Stimulated activated CD8-positive, alpha-beta memory T cell treated with anti-CD3 and anti-CD28 coated beads, Interleukin-15, amount 100 ng/mL, for 24 hours (primary cell): ENCODE data around the gene GSTT4.
A peak's percentile ranks its signal among the peaks of the same experiment; 100 is the strongest.
"Not testable (repeated sequence)": the region's sequence is repeated elsewhere in the genome, so short reads cannot be mapped to it uniquely, and the experiment has no call there.

ENCODE experiments used
- DNase-seq: peaks from one replicate; pipeline ENCODE4 v3.0.0-alpha.2; 2020; ENCODE audit warnings: low read depth

The GSTT4 gene

DNA sequence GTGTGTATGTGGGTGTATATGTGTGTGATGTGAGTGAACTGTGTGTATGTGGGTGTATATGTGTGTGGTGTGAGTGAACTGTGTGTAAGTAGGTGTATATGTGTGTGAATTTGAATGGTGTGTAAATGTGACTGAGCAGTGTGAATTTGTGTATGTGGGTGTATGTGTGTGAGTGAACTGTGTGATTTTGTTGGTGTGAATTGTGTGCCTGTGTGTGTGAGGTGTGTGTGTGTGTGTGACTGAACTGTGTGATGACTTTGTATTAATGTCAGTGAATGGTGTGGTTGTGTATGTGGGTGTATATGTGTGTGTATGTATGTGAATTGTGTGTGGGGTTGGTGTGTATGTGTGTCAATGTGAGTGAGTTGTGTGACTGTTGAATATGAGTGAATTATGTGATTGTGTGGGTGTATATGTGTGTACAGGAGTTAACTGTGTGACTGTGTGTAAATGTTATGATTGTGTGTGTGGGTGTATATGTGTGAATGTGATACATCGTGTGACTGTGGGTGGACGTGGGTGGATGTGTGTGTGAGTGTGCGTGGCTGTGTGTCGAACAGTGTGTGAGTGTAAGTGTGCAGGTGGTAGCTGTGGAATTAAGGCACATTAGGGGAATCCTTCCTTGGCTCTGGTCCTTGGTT, 18.6 kb downstream of the GSTT4 start:
- not testable (repeated sequence) for DNase-seq

- DNase-seq, result not testable (repeated sequence)
Observed at GRCh38 chr22:23986089-23986488, 19.2 kb downstream of the GSTT4 start.

- DNase-seq, result no peak
Observed at GRCh38 chr22:23984430-23984829, 20.8 kb downstream of the GSTT4 start.

- not testable (repeated sequence) for DNase-seq
Observed at GRCh38 chr22:23980567-23980966, 24.7 kb downstream of the GSTT4 start.

GRCh38 chr22:23979557-23980240, 25.6 kb downstream of the GSTT4 start, which contains the start of gene GSTT2:
Gene GSTT2, plus strand, starts transcription at chr22:23980134.
- DNase-seq, result not testable (repeated sequence)

DNA sequence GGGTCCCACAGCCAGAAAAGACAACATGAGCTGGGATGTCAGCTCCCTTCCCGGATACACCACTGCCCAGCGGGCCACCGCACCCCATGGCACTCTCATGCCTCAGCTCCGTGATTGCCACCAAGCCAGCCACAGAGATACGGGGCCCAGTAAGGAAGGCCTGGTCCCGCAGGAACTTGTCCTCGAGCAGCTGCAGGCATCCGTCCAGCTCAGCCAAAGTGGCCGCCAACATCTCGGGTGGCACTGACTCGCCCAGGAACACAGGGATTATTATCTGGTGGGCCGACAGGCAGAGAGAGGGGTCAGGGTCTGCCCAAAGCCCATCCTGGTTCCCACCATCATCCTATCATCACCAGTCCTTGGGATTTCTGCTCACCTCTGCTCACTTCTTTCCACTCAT, 27.9 kb downstream of the GSTT4 start:
- DNase-seq, result not testable (repeated sequence)

- not testable (repeated sequence) for DNase-seq
Observed at GRCh38 chr22:23974836-23975352, 30.4 kb downstream of the GSTT4 start.

DNA sequence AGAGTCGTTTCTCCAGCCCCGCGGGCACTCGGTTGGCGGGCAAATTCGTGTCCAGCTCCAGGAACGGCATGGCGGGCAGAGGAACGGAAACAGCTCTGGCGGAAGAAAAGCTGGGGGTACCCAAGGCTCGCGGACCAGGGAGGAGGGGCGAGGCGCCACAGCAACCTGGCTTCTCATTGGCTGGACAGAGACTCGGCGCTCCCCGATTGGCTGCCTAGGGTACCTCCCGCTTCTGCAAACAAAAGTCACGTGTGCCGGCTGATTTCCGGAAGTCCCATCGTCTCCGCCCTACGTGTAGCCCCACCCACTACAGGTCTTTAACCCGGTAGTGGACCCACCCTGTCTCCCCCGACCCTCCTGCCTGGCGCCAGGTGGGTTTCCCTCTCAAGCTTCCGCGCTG, 30.9 kb downstream of the GSTT4 start, which contains the start of gene DDT:
DDT (minus strand) TSS at position 97 of the 400 bp plus-strand sequence; CDS start at position 70, 27 bp downstream.
- DNase-seq, result not testable (repeated sequence)

DNA sequence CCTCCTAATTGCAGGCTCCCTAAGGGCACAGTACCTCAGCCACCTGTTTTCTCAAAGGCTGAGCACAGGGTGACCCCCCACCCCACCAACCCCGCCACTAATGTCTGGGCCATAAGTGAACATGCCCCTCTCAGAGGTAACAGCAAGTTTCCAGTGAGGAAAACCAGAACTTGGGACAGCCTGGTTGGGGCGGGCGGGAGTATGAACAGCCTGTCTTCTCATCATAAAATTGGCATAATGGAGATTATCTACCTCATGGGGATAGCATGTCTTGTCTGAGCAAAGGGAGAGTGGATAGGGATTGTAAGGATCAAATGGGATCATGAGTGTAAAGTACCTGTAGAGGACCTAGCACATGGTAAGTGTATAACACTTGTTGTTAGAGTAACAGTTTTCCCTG, 33.3 kb downstream of the GSTT4 start:
- not testable (repeated sequence) for DNase-seq

DNA sequence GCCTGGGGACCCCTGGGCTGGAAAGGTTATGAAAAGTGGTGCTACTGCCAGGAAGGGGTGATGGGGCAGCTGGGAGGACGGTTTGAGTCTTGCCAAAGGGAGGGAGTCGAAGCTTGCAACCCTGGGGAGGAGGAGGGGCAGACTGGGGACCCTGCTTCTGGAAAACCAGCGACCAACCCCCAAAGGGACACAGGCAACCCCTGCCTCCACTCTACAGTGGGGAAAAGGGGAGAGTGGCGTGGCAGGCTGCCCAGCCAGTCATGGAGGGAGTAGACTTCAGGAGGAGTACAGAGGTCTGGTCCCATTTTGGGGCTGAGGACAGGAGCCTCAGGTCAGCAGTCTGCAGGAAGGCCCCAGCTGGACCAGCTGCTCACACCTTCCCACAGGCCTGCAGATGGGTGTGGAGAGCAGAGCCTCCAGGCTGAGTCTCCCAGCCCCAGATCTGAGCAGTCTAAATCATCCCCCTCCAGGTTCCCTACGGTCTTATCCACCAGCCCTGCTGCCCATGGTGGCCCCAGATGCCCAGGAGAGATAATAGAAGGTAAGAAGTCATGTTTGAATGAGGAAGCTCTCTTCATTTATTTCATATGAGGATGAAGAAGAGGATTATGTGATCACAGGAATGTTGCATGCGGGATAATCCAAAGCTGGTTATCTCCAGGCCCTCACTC, 34.3 kb downstream of the GSTT4 start:
- no peak for DNase-seq

DNA sequence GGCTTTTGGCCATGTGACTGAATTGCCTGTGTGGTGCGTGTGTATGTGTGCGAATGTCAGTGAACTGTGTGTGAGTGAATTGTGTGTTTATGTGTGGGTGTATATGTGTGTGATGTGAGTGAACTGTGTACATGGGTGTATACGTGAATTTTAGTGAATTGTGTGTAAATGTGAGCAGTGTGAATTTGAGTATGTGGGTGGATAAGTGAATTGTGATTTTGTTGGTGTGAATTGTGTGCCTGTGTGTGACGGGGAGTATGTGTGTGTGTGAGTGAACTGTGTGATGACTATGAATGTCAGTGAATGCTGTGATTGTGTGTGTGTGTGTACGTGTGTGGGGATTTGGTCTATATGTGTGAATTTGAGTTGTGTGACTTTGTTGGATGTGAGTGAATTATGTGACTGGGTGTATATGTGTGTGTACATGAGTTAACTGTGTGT, 35.0 kb downstream of the GSTT4 start:
- no peak for DNase-seq

DNA sequence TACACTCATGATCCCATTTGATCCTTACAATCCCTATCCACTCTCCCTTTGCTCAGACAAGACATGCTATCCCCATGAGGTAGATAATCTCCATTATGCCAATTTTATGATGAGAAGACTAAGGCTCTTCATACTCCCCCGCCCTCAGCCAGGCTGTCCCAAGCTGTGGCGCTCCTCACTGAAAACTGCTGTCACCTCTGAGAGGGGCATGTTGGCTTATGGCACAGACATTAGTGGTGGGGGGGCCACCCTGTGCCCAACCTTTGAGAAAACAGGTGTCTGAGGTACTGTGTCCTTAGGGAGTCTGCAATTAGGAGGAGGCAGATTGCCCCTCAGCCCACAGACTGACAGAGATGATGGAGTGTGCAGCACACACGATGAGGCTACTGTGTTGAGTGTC, 36.2 kb downstream of the GSTT4 start:
- no peak for DNase-seq

DNA sequence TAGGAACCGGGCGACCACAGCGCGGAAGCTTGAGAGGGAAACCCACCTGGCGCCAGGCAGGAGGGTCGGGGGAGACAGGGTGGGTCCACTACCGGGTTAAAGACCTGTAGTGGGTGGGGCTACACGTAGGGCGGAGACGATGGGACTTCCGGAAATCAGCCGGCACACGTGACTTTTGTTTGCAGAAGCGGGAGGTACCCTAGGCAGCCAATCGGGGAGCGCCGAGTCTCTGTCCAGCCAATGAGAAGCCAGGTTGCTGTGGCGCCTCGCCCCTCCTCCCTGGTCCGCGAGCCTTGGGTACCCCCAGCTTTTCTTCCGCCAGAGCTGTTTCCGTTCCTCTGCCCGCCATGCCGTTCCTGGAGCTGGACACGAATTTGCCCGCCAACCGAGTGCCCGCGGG, 38.7 kb downstream of the GSTT4 start, which contains the start of gene DDTL:
DDTL (plus strand) TSS at position 321 of the 400 bp plus-strand sequence; CDS start at position 348, 27 bp downstream.
- not testable (repeated sequence) for DNase-seq

- DNase-seq, result not testable (repeated sequence)
Observed at GRCh38 chr22:23966094-23966493, 39.2 kb downstream of the GSTT4 start.

GRCh38 chr22:23961084-23961771, 44.0 kb downstream of the GSTT4 start, which contains the start of gene GSTT2B:
Gene GSTT2B, minus strand, starts transcription at chr22:23961195. Its CDS starts 64 bp downstream, at chr22:23961131.
- DNase-seq, result not testable (repeated sequence)

DNA sequence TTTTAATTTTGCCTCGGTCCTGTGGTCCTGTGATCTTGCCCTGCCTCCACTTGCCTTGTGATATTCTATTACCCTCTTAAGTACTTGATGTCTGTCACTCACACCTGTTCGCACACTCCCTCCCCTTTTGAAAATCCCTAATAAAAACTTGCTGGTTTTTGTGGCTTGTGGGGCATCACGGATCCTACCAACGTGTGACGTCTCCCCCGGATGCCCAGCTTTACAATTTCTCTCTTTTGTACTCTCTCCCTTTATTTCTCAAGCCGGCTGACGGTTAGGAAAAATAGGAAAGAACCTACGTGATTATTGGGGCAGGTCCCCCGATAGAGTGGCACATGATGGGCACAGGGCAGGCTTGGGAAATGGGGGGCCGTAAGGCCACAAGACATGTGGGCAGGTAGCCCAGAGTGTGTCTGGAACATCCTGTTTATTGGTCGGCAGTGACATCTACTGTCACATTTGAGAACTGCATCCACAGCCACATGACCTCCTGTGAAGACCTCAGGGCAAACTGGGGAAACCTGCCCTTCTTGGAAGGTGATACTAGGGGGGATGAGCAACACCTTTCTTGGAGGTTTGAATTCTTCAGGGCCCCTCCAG, 48.9 kb downstream of the GSTT4 start:
- peak; percentile 62 for DNase-seq

DNA sequence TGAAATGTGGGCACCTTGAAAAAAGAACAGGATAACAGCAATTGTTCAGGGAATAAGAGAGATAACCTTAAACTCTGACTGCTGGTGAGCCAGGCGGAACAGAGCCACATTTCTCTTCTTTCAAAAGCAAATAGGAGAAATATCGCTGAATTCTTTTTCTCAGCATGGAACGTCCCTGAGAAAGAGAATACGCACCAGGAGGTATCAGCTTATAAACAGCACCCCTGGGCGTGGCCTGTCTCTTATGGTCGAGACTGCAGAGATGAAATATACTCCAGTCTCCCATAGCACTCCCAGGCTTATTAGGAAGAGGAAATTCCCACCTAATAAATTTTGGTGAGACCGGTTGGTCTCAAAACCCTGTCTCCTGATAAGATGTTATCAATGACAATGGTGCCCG, 49.4 kb downstream of the GSTT4 start:
- DNase-seq, result not testable (repeated sequence)

- DNase-seq, result not testable (repeated sequence)
Observed at GRCh38 chr22:23954991-23955305, 50.3 kb downstream of the GSTT4 start.

GRCh38 chr22:23954193-23954990, 50.9 kb downstream of the GSTT4 start:
- not testable (repeated sequence) for DNase-seq

- DNase-seq, result not testable (repeated sequence)
Observed at GRCh38 chr22:23953485-23953884, 51.8 kb downstream of the GSTT4 start.
